Stimulated activated CD4-positive, alpha-beta T cell treated with anti-CD3 and anti-CD28 coated beads, TNF-alpha, amount 100 ng/mL, for 4 hours (primary cell): ENCODE data around the gene RSKR.
"Not testable (repeated sequence)": the region's sequence is repeated elsewhere in the genome, so short reads cannot be mapped to it uniquely, and the experiment has no call there.

ENCODE experiments used
- DNase-seq, 3 experiments: peaks; one replicate each; pipeline ENCODE4 v3.0.0-alpha.2; 2020; ENCODE audit warnings: low read depth in 3 of 3

RSKR gene

GRCh38 chr17:28613931-28614381 lies at the start of gene RSKR:
Gene RSKR, minus strand, starts transcription at chr17:28614185. Its CDS starts 24 bp downstream, at chr17:28614161.
- no peak for DNase-seq

- DNase-seq, result no peak
Measured at GRCh38 chr17:28663723-28664122, 49.7 kb upstream of the RSKR start.

- DNase-seq, result no peak
Measured at GRCh38 chr17:28662527-28662829, 48.5 kb upstream of the RSKR start.

GRCh38 chr17:28661635-28662526 lies 47.9 kb upstream of the RSKR start, which contains the start of the genes SDF2 and SUPT6H:
Gene SDF2, minus strand, starts transcription at chr17:28661906. Its CDS starts 30 bp downstream, at chr17:28661876.
Gene SUPT6H, plus strand, starts transcription at chr17:28662205. Its CDS starts 11,197 bp downstream, at chr17:28673402.
- DNase-seq, result peak; percentile 88 to 95 (median 89)

- DNase-seq, result not testable (repeated sequence)
Measured at GRCh38 chr17:28659497-28659881, 45.5 kb upstream of the RSKR start.

- DNase-seq, result not testable (repeated sequence)
Measured at GRCh38 chr17:28658766-28659496, 44.9 kb upstream of the RSKR start.

GRCh38 chr17:28658342-28658741 lies 44.4 kb upstream of the RSKR start:
- not testable (repeated sequence) for DNase-seq

- no peak for DNase-seq
Measured at GRCh38 chr17:28657756-28658155, 43.8 kb upstream of the RSKR start.

- DNase-seq, result no peak
Measured at GRCh38 chr17:28655160-28655559, 41.2 kb upstream of the RSKR start.

GRCh38 chr17:28648698-28649097 lies 34.7 kb upstream of the RSKR start:
- DNase-seq, result no peak

GRCh38 chr17:28646039-28646754 lies 32.2 kb upstream of the RSKR start:
- DNase-seq, result no peak

- DNase-seq, result no peak
Measured at GRCh38 chr17:28645576-28645939, 31.6 kb upstream of the RSKR start.

- DNase-seq, result peak; percentile 87 to 93 (median 90)
Measured at GRCh38 chr17:28644787-28645575, 31.0 kb upstream of the RSKR start, which contains the start of gene BLTP2. Gene BLTP2, minus strand, starts transcription at chr17:28645158. Its CDS starts 102 bp downstream, at chr17:28645056.

GRCh38 chr17:28643983-28644786 lies 30.2 kb upstream of the RSKR start:
- DNase-seq, result no peak

- no peak for DNase-seq
Measured at GRCh38 chr17:28641579-28641978, 27.6 kb upstream of the RSKR start.

GRCh38 chr17:28635506-28635905 lies 21.5 kb upstream of the RSKR start:
- no peak for DNase-seq

- DNase-seq, result no peak
Measured at GRCh38 chr17:28634206-28634865, 20.4 kb upstream of the RSKR start.

- no peak for DNase-seq
Measured at GRCh38 chr17:28626818-28627217, 12.8 kb upstream of the RSKR start.

GRCh38 chr17:28624148-28624547 lies 10.2 kb upstream of the RSKR start:
- DNase-seq, result no peak

- DNase-seq, result no peak
Measured at GRCh38 chr17:28623696-28624095, 9.7 kb upstream of the RSKR start.
